HepG2 (cell line): Measurements from ENCODE around the gene NDRG3. TPM values are rescaled to one million over a fixed set of nuclear protein-coding genes. Genes with fewer than 3 reads are reported as not detected.

Source experiments
- CEBPG ChIP-seq: IDR thresholded peaks from 2 replicates; pipeline ENCODE4 v1.6.1; 2016
- HCFC1 ChIP-seq: fragments of 150-350 bp; IDR thresholded peaks from 2 replicates; pipeline ENCODE4 v1.6.1; 2014; ENCODE audit warnings: low read depth, low read length
- KDM5A ChIP-seq: fragments of 200-600 bp; sonication (generic); IDR thresholded peaks from 2 replicates; pipeline ENCODE4 v1.7.0; 2018; ENCODE audit warnings: antibody characterized with exemption, mild to moderate bottlenecking, low read length, borderline replicate concordance
- KMT2B ChIP-seq: IDR thresholded peaks from 2 replicates; pipeline ENCODE4 v1.6.1; 2016; ENCODE audit warnings: missing genetic modification reagents, missing compliant biosample characterization
- MBNL3 ChIP-seq: fragments of 250-450 bp; sonication (Bioruptor Pico); conservative IDR thresholded peaks from 2 replicates; pipeline ENCODE4 v1.8.0; 2022; ENCODE audit warnings: mild to moderate bottlenecking, inconsistent platforms
- MLX ChIP-seq: IDR thresholded peaks from 2 replicates; pipeline ENCODE4 v1.6.1; 2016
- MNT ChIP-seq: fragments of 450-650 bp; IDR thresholded peaks from 2 replicates; pipeline ENCODE4 v1.6.1; 2016
- NCOR1 ChIP-seq: fragments of 200-600 bp; sonication (generic); IDR thresholded peaks from 2 replicates; pipeline ENCODE4 v1.7.0; 2017; ENCODE audit warnings: antibody characterized with exemption, low read length, borderline replicate concordance
- NFYB ChIP-seq: sonication (generic); formaldehyde crosslinking; IDR thresholded peaks from 2 replicates; pipeline ENCODE4 v1.4.0; 2020; ENCODE audit warnings: missing genetic modification reagents
- THAP7 ChIP-seq: sonication (generic); formaldehyde crosslinking; IDR thresholded peaks from 2 replicates; pipeline ENCODE4 v1.8.1; 2023; ENCODE audit warnings: mild to moderate bottlenecking, missing genetic modification reagents
- TRIM22 ChIP-seq: fragments of 450-650 bp; IDR thresholded peaks from 2 replicates; pipeline ENCODE4 v1.6.1; 2017
- U2AF2 ChIP-seq: fragments of 200-400 bp; formaldehyde crosslinking; IDR thresholded peaks from 2 replicates; pipeline ENCODE4 v1.6.1; 2017; ENCODE audit warnings: low read depth, mild to moderate bottlenecking, low read length
- WIZ ChIP-seq: sonication (generic); formaldehyde crosslinking; IDR thresholded peaks from 2 replicates; pipeline ENCODE4 v1.5.1; 2020; ENCODE audit warnings: mild to moderate bottlenecking, missing genetic modification reagents
- ZBTB8A ChIP-seq: sonication (generic); formaldehyde crosslinking; IDR thresholded peaks from 2 replicates; pipeline ENCODE4 v1.4.0; 2020; ENCODE audit warnings: mild to moderate bottlenecking, low read depth, missing genetic modification reagents, borderline replicate concordance
- ZC3H4 ChIP-seq: sonication (generic); formaldehyde crosslinking; IDR thresholded peaks from 2 replicates; pipeline ENCODE4 v1.4.0; 2020; ENCODE audit warnings: missing genetic modification reagents, borderline replicate concordance
- ZNF275 ChIP-seq: sonication (generic); formaldehyde crosslinking; IDR thresholded peaks from 2 replicates; pipeline ENCODE4 v1.8.0; 2022; ENCODE audit warnings: missing genetic modification reagents, mild to moderate bottlenecking, inconsistent platforms, borderline replicate concordance
- ZNF354B ChIP-seq: sonication (generic); formaldehyde crosslinking; IDR thresholded peaks from 2 replicates; pipeline ENCODE4 v1.8.0; 2022; ENCODE audit warnings: mild to moderate bottlenecking, missing genetic modification reagents
- ZNF770 ChIP-seq: sonication (generic); formaldehyde crosslinking; IDR thresholded peaks from 2 replicates; pipeline ENCODE4 v1.5.0; 2020; ENCODE audit warnings: mild to moderate bottlenecking, missing genetic modification reagents
- ZSCAN25 ChIP-seq: sonication (generic); formaldehyde crosslinking; IDR thresholded peaks from 2 replicates; pipeline ENCODE4 v1.8.0; 2022; ENCODE audit warnings: mild to moderate bottlenecking, missing genetic modification reagents
- polyA plus RNA-seq, 8 experiments: library from polyadenylated mRNA; depleted of rRNA in 3 of 8; stranded (reverse) in 7 of 8; unstranded in 1 of 8; fragments of >200 nt; fragmentation: Illumina TruSeq in 4 of 8; extraction: Trizol in 4 of 8; gene quantifications; 2 replicates each; pipeline versions ENCODE4 v1.2.1 to v1.2.3, GENCODE V29; 2011 to 2016; ENCODE audit warnings: low read depth in 4 of 8, missing spikeins in 1 of 8, mixed read lengths in 1 of 8; ENCODE audit not compliant: insufficient read depth in 1 of 8
- total RNA-seq, 5 experiments: library from RNA; depleted of rRNA; stranded (reverse); fragments of >200 nt; fragmentation: Illumina TruSeq; extraction: Trizol; gene quantifications; 2 replicates each; pipeline ENCODE4 v1.2.3, GENCODE V29; 2016; ENCODE audit warnings: low read depth in 1 of 5

NDRG3 gene
- total and polyA plus RNA-seq, 2 of the 13 experiments (the other 11 are each of a cell fraction or from before 2014, with no cell fraction given) = 36.0 to 40.5 TPM

GRCh38 chr20:36754656-36755222, 8.8 kb upstream of the NDRG3 start (continued):
- no peak for TF ChIP-seq ZNF770 (CRISPR knock-in tag)
- TF ChIP-seq ZNF354B = no peak
- TF ChIP-seq ZBTB8A (CRISPR knock-in tag) = no peak
- no peak for TF ChIP-seq ZSCAN25
- no peak for TF ChIP-seq U2AF2
- no peak for TF ChIP-seq CEBPG (CRISPR knock-in tag)
- TF ChIP-seq ZC3H4 (CRISPR knock-in tag) = no peak
- no peak for TF ChIP-seq MNT
- no peak for TF ChIP-seq KDM5A
- TF ChIP-seq THAP7 (CRISPR knock-in tag) = no peak
- no peak for TF ChIP-seq WIZ (CRISPR knock-in tag)
- no peak for TF ChIP-seq MLX (CRISPR knock-in tag)
- no peak; the same call in 1 of the 2 replicates for TF ChIP-seq NCOR1
- TF ChIP-seq MBNL3 = no peak
- TF ChIP-seq ZNF275 (CRISPR knock-in tag) = no peak
- no peak for TF ChIP-seq KMT2B
- TF ChIP-seq TRIM22 = no peak
- no peak for TF ChIP-seq NFYB (CRISPR knock-in tag)
- no peak for TF ChIP-seq HCFC1
